SK-N-SH (cell line): ENCODE results near the gene COL23A1.

Source experiments
- MXI1 ChIP-seq: IDR thresholded peaks from 2 replicates; pipeline ENCODE4 v1.6.1; 2012; ENCODE audit warnings: mild to moderate bottlenecking, low read depth, low read length, improper control_type of control experiment
- NFIC ChIP-seq: IDR thresholded peaks from 2 replicates; pipeline ENCODE4 v1.4.0; 2012; ENCODE audit warnings: borderline replicate concordance
- RXRA ChIP-seq: IDR thresholded peaks from 2 replicates; pipeline ENCODE4 v1.4.0; 2012; ENCODE audit warnings: low read depth, mild to moderate bottlenecking, borderline replicate concordance
- TEAD4 ChIP-seq: IDR thresholded peaks from 2 replicates; pipeline ENCODE4 v1.4.0; 2012; ENCODE audit warnings: mild to moderate bottlenecking, borderline replicate concordance; ENCODE audit not compliant: insufficient read depth
- YY1 ChIP-seq: IDR thresholded peaks from 2 replicates; pipeline ENCODE4 v1.4.0; 2012; ENCODE audit warnings: low read depth, mild to moderate bottlenecking
- TF ChIP-seq, protein P1 (sequence below): IDR thresholded peaks from 2 replicates; pipeline ENCODE4; 2012
- TF ChIP-seq, protein P2 (sequence below): fragments of 200-600 bp; sonication (generic); IDR thresholded peaks from 2 replicates; pipeline ENCODE4 v1.6.1; 2017; ENCODE audit warnings: antibody characterized with exemption, mild to moderate bottlenecking, moderate library complexity
- TF ChIP-seq, protein P3 (sequence below): IDR thresholded peaks from 2 replicates; pipeline ENCODE4 v1.4.0; 2012; ENCODE audit warnings: low read depth, borderline replicate concordance
- TF ChIP-seq, protein P4 (sequence below): IDR thresholded peaks from 2 replicates; pipeline ENCODE4 v1.6.1; 2012; ENCODE audit warnings: mild to moderate bottlenecking, low read depth, low read length, moderate library complexity

DNA sequence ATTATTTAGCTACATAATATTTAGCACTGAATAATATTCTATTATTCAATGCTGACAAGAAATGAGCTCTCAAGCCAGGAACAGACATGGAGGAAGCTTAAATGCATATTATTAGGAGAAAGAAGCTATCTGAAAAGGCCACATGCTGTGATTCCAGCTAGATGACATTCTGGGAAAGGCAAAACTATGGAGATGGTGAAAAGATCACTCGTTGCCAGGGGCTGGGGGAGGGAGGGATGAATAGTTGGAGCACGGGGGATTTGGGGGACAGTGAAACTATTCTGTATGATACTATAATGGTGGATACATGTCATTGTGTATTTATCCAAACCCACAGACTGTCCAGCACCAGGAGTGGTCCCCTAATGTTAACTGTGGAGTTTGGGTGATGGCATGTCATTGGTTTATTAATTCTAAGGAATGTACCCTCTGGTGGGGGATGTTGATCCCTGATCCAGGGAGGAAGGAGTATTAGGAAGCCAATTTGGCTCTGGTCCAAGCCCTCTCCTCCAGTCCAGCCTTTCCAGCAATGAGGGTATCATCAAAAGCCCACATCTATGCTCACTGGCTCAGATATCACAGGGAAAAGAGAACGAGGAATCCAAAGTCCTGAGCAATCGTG is 162.5 kb downstream of the COL23A1 start:
- TF ChIP-seq, protein P1, sequence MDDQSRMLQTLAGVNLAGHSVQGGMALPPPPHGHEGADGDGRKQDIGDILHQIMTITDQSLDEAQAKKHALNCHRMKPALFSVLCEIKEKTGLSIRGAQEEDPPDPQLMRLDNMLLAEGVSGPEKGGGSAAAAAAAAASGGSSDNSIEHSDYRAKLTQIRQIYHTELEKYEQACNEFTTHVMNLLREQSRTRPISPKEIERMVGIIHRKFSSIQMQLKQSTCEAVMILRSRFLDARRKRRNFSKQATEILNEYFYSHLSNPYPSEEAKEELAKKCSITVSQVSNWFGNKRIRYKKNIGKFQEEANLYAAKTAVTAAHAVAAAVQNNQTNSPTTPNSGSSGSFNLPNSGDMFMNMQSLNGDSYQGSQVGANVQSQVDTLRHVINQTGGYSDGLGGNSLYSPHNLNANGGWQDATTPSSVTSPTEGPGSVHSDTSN = no peak
- TF ChIP-seq, protein P2, sequence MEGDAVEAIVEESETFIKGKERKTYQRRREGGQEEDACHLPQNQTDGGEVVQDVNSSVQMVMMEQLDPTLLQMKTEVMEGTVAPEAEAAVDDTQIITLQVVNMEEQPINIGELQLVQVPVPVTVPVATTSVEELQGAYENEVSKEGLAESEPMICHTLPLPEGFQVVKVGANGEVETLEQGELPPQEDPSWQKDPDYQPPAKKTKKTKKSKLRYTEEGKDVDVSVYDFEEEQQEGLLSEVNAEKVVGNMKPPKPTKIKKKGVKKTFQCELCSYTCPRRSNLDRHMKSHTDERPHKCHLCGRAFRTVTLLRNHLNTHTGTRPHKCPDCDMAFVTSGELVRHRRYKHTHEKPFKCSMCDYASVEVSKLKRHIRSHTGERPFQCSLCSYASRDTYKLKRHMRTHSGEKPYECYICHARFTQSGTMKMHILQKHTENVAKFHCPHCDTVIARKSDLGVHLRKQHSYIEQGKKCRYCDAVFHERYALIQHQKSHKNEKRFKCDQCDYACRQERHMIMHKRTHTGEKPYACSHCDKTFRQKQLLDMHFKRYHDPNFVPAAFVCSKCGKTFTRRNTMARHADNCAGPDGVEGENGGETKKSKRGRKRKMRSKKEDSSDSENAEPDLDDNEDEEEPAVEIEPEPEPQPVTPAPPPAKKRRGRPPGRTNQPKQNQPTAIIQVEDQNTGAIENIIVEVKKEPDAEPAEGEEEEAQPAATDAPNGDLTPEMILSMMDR = no peak
- no peak for TF ChIP-seq TEAD4
- TF ChIP-seq, protein P3, sequence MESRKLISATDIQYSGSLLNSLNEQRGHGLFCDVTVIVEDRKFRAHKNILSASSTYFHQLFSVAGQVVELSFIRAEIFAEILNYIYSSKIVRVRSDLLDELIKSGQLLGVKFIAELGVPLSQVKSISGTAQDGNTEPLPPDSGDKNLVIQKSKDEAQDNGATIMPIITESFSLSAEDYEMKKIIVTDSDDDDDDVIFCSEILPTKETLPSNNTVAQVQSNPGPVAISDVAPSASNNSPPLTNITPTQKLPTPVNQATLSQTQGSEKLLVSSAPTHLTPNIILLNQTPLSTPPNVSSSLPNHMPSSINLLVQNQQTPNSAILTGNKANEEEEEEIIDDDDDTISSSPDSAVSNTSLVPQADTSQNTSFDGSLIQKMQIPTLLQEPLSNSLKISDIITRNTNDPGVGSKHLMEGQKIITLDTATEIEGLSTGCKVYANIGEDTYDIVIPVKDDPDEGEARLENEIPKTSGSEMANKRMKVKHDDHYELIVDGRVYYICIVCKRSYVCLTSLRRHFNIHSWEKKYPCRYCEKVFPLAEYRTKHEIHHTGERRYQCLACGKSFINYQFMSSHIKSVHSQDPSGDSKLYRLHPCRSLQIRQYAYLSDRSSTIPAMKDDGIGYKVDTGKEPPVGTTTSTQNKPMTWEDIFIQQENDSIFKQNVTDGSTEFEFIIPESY = no peak
- TF ChIP-seq YY1 = no peak
- no peak for TF ChIP-seq RXRA
- TF ChIP-seq, protein P4, sequence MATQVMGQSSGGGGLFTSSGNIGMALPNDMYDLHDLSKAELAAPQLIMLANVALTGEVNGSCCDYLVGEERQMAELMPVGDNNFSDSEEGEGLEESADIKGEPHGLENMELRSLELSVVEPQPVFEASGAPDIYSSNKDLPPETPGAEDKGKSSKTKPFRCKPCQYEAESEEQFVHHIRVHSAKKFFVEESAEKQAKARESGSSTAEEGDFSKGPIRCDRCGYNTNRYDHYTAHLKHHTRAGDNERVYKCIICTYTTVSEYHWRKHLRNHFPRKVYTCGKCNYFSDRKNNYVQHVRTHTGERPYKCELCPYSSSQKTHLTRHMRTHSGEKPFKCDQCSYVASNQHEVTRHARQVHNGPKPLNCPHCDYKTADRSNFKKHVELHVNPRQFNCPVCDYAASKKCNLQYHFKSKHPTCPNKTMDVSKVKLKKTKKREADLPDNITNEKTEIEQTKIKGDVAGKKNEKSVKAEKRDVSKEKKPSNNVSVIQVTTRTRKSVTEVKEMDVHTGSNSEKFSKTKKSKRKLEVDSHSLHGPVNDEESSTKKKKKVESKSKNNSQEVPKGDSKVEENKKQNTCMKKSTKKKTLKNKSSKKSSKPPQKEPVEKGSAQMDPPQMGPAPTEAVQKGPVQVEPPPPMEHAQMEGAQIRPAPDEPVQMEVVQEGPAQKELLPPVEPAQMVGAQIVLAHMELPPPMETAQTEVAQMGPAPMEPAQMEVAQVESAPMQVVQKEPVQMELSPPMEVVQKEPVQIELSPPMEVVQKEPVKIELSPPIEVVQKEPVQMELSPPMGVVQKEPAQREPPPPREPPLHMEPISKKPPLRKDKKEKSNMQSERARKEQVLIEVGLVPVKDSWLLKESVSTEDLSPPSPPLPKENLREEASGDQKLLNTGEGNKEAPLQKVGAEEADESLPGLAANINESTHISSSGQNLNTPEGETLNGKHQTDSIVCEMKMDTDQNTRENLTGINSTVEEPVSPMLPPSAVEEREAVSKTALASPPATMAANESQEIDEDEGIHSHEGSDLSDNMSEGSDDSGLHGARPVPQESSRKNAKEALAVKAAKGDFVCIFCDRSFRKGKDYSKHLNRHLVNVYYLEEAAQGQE = no peak
- TF ChIP-seq NFIC = no peak
- TF ChIP-seq MXI1 = no peak
